HepG2 (cell line): Measurements from ENCODE around the gene CBX5. TPM values are rescaled to one million over a fixed set of nuclear protein-coding genes. Genes with fewer than 3 reads are reported as not detected.

ENCODE experiments used
- ATF7 ChIP-seq, 2 experiments: fragments of 450-650 bp in 1 of 2; sonication (generic) in 1 of 2; formaldehyde crosslinking in 1 of 2; IDR thresholded peaks; 2 replicates each; pipeline versions ENCODE4 v1.4.0 to v1.6.1; 2016 to 2020; ENCODE audit warnings: antibody characterized with exemption in 1 of 2, mild to moderate bottlenecking in 1 of 2, missing genetic modification reagents in 1 of 2
- IRX3 ChIP-seq: sonication (generic); formaldehyde crosslinking; IDR thresholded peaks from 2 replicates; pipeline ENCODE4 v1.8.1; 2023; ENCODE audit warnings: mild to moderate bottlenecking, low read depth, missing genetic modification reagents, borderline replicate concordance
- KLF12 ChIP-seq: sonication (generic); formaldehyde crosslinking; IDR thresholded peaks from 2 replicates; pipeline ENCODE4 v1.4.0; 2020; ENCODE audit warnings: missing genetic modification reagents, borderline replicate concordance
- MED8 ChIP-seq: sonication (generic); formaldehyde crosslinking; IDR thresholded peaks from 2 replicates; pipeline ENCODE4 v1.8.1; 2023; ENCODE audit warnings: mild to moderate bottlenecking, missing genetic modification reagents; ENCODE audit not compliant: insufficient replicate concordance
- MXI1 ChIP-seq: IDR thresholded peaks from 3 replicates; pipeline ENCODE4 v1.6.1; 2012; ENCODE audit warnings: low read depth, low read length, inconsistent platforms, borderline replicate concordance
- PAX8 ChIP-seq: sonication (generic); formaldehyde crosslinking; IDR thresholded peaks from 2 replicates; pipeline ENCODE4 v1.8.0; 2022; ENCODE audit warnings: mild to moderate bottlenecking, missing genetic modification reagents, borderline replicate concordance
- POLR2G ChIP-seq: fragments of 200-400 bp; formaldehyde crosslinking; IDR thresholded peaks from 2 replicates; pipeline ENCODE4 v1.6.1; 2018; ENCODE audit warnings: mild to moderate bottlenecking, low read depth, low read length, moderate library complexity
- RNF219 ChIP-seq: sonication (generic); formaldehyde crosslinking; IDR thresholded peaks from 2 replicates; pipeline ENCODE4 v1.5.0; 2020; ENCODE audit warnings: mild to moderate bottlenecking, missing genetic modification reagents
- SMARCC2 ChIP-seq: fragments of 450-650 bp; IDR thresholded peaks from 2 replicates; pipeline ENCODE4 v1.6.1; 2017; ENCODE audit warnings: antibody characterized with exemption, mild to moderate bottlenecking
- TBX3 ChIP-seq: fragments of 450-650 bp; IDR thresholded peaks from 2 replicates; pipeline ENCODE4 v1.6.1; 2017; ENCODE audit warnings: antibody characterized with exemption, mild to moderate bottlenecking, inconsistent platforms, borderline replicate concordance
- THAP7 ChIP-seq: sonication (generic); formaldehyde crosslinking; IDR thresholded peaks from 2 replicates; pipeline ENCODE4 v1.8.1; 2023; ENCODE audit warnings: mild to moderate bottlenecking, missing genetic modification reagents
- ZBTB39 ChIP-seq: sonication (generic); formaldehyde crosslinking; IDR thresholded peaks from 2 replicates; pipeline ENCODE4 v1.5.0; 2020; ENCODE audit warnings: missing genetic modification reagents
- ZFP1 ChIP-seq: IDR thresholded peaks from 2 replicates; pipeline ENCODE4 v1.6.1; 2016
- ZFP62 ChIP-seq: sonication (generic); formaldehyde crosslinking; IDR thresholded peaks from 2 replicates; pipeline ENCODE4 v1.4.0; 2020; ENCODE audit warnings: missing genetic modification reagents
- ZKSCAN8 ChIP-seq: IDR thresholded peaks from 2 replicates; pipeline ENCODE4 v1.6.1; 2016; ENCODE audit warnings: borderline replicate concordance, missing genetic modification reagents, missing compliant biosample characterization
- ZNF253 ChIP-seq: sonication (generic); formaldehyde crosslinking; IDR thresholded peaks from 2 replicates; pipeline ENCODE4 v1.8.0; 2022; ENCODE audit warnings: mild to moderate bottlenecking, missing genetic modification reagents, borderline replicate concordance
- ZNF558 ChIP-seq: sonication (generic); formaldehyde crosslinking; IDR thresholded peaks from 2 replicates; pipeline ENCODE4 v1.9.0; 2022; ENCODE audit warnings: mild to moderate bottlenecking, missing genetic modification reagents, borderline replicate concordance
- ZNF891 ChIP-seq: sonication (generic); formaldehyde crosslinking; IDR thresholded peaks from 2 replicates; pipeline ENCODE4 v1.5.0; 2020; ENCODE audit warnings: mild to moderate bottlenecking, missing genetic modification reagents
- polyA plus RNA-seq, 8 experiments: library from polyadenylated mRNA; depleted of rRNA in 3 of 8; stranded (reverse) in 7 of 8; unstranded in 1 of 8; fragments of >200 nt; fragmentation: Illumina TruSeq in 4 of 8; extraction: Trizol in 4 of 8; gene quantifications; 2 replicates each; pipeline versions ENCODE4 v1.2.1 to v1.2.3, GENCODE V29; 2011 to 2016; ENCODE audit warnings: low read depth in 4 of 8, missing spikeins in 1 of 8, mixed read lengths in 1 of 8; ENCODE audit not compliant: insufficient read depth in 1 of 8
- total RNA-seq, 5 experiments: library from RNA; depleted of rRNA; stranded (reverse); fragments of >200 nt; fragmentation: Illumina TruSeq; extraction: Trizol; gene quantifications; 2 replicates each; pipeline ENCODE4 v1.2.3, GENCODE V29; 2016; ENCODE audit warnings: low read depth in 1 of 5
- TF ChIP-seq, protein P1 (sequence below): conservative IDR thresholded peaks from 2 replicates; pipeline ENCODE4 v1.6.1; 2018; ENCODE audit warnings: missing genetic modification reagents
- TF ChIP-seq, protein P2 (sequence below): IDR thresholded peaks from 2 replicates; pipeline ENCODE4 v1.6.1; 2018; ENCODE audit warnings: missing genetic modification reagents

Gene CBX5
- total and polyA plus RNA-seq, 2 of the 13 experiments (the other 11 are each of a cell fraction or from before 2014, with no cell fraction given), result 16.0 to 22.2 TPM

DNA sequence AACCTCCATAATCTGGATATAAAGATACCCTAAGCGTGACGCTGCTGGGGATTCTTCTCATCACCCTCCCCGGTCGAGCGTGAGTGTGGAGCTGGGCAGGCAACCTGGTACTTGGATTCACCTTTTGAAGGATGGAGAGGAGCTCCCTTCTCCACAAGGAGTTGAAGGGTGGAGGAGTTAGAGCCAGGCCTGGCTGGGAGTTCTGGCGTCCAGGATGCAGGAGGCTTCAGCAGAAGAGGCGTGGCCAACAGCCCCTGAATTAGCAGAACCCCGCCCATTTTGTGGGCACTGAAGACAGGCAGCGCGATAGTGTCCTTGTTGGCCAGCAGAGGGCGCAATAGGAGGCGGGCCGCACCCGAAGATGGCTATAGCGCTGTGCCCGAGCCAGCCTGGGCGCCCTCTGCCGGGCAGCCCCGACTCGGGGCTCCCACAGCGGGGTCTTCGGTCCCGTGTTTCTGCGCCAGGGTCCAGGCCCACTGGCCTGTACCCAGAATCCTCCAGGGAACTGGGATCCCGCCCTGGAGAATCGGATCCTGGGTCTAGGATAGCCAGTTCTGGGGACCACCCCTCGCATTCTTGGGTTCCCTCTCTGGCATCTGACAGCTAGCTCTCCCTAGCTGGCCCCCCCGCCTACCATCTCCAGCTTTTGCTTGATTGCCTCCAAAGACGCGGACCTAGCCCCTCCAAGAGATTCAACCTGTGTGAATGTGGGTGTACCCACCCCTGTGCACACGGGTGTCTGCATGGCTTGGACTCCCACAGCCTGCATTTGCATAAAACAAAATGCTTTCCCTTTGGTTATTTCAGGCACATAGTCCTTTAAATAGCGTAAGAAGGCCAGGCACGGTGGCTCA lies 65.1 kb downstream of the CBX5 start (continued):
- TF ChIP-seq ZBTB39 (CRISPR knock-in tag), result no peak
- TF ChIP-seq, protein P1, sequence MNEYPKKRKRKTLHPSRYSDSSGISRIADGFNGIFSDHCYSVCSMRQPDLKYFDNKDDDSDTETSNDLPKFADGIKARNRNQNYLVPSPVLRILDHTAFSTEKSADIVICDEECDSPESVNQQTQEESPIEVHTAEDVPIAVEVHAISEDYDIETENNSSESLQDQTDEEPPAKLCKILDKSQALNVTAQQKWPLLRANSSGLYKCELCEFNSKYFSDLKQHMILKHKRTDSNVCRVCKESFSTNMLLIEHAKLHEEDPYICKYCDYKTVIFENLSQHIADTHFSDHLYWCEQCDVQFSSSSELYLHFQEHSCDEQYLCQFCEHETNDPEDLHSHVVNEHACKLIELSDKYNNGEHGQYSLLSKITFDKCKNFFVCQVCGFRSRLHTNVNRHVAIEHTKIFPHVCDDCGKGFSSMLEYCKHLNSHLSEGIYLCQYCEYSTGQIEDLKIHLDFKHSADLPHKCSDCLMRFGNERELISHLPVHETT, result no peak
- no peak for TF ChIP-seq ZFP1 (CRISPR knock-in tag)
- no peak for TF ChIP-seq POLR2G
- TF ChIP-seq ZNF253, result no peak
- TF ChIP-seq MED8 (CRISPR knock-in tag), result no peak
- peak; percentile 23; the same call in 1 of the 3 replicates for TF ChIP-seq MXI1
- peak; percentile 30; the same call in 1 of the 2 replicates for TF ChIP-seq ZKSCAN8 (CRISPR knock-in tag)
- TF ChIP-seq SMARCC2, result no peak
- TF ChIP-seq RNF219 (CRISPR knock-in tag), result no peak
- TF ChIP-seq KLF12 (CRISPR knock-in tag), result 0 out of 2 replicates have a peak, but pooled peaks have one; percentile 45
- 0 out of 2 replicates have a peak, but pooled peaks have one; percentile 28 for TF ChIP-seq PAX8
- no peak; the same call in 1 of the 2 replicates for TF ChIP-seq ZFP62
- no peak for TF ChIP-seq THAP7 (CRISPR knock-in tag)
- TF ChIP-seq ZNF558 (CRISPR knock-in tag), result no peak
- no peak for TF ChIP-seq IRX3 (CRISPR knock-in tag)
- TF ChIP-seq ATF7 (IDR thresholded peaks at IDR 0.05), result no peak
- TF ChIP-seq ATF7 (CRISPR knock-in tag; IDR thresholded peaks at IDR 0.05), result 0 out of 2 replicates have a peak, but pooled peaks have one; percentile 51
- no peak for TF ChIP-seq ZNF891 (CRISPR knock-in tag)
- TF ChIP-seq TBX3, result no peak
- TF ChIP-seq, protein P2, sequence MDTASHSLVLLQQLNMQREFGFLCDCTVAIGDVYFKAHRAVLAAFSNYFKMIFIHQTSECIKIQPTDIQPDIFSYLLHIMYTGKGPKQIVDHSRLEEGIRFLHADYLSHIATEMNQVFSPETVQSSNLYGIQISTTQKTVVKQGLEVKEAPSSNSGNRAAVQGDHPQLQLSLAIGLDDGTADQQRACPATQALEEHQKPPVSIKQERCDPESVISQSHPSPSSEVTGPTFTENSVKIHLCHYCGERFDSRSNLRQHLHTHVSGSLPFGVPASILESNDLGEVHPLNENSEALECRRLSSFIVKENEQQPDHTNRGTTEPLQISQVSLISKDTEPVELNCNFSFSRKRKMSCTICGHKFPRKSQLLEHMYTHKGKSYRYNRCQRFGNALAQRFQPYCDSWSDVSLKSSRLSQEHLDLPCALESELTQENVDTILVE (CRISPR knock-in tag), result peak; percentile 56; the same call in 1 of the 2 replicates
